KMS-11 (cell line): ENCODE measurements around the gene TEX28.

Experiments
- H2AFZ ChIP-seq: fragments of 200-600 bp; sonication (generic); 2 replicates; pipeline ENCODE4 v1.6.1; 2016; ENCODE audit warnings: antibody characterized with exemption, mixed run types, low read depth
- H3K27ac ChIP-seq: fragments of 200-600 bp; sonication (generic); 2 replicates; pipeline ENCODE4 v1.6.1; 2016; ENCODE audit warnings: mild to moderate bottlenecking, mixed run types
- H3K27me3 ChIP-seq: fragments of 200-600 bp; sonication (generic); 2 replicates; pipeline ENCODE4 v1.6.1; 2017; ENCODE audit warnings: mild to moderate bottlenecking, low read depth, mixed run types, moderate library complexity; ENCODE audit not compliant: insufficient read depth
- H3K36me3 ChIP-seq: fragments of 200-600 bp; sonication (generic); 2 replicates; pipeline ENCODE4 v1.6.1; 2017; ENCODE audit warnings: mild to moderate bottlenecking, mixed run types; ENCODE audit not compliant: insufficient read depth
- H3K4me1 ChIP-seq: fragments of 200-600 bp; sonication (generic); 2 replicates; pipeline ENCODE4 v1.6.1; 2016; ENCODE audit warnings: mild to moderate bottlenecking, low read depth, mixed run types; ENCODE audit not compliant: poor library complexity, severe bottlenecking
- H3K4me2 ChIP-seq: fragments of 200-600 bp; sonication (generic); 2 replicates; pipeline ENCODE4 v1.7.0; 2016; ENCODE audit warnings: mild to moderate bottlenecking, mixed run types
- H3K4me3 ChIP-seq: fragments of 200-600 bp; sonication (generic); IDR thresholded peaks from 2 replicates; pipeline ENCODE4 v1.6.1; 2017; ENCODE audit warnings: low read depth, low read length, mixed read lengths; ENCODE audit not compliant: insufficient read depth
- H3K79me2 ChIP-seq: fragments of 200-600 bp; sonication (generic); 2 replicates; pipeline ENCODE4 v1.6.1; 2016; ENCODE audit warnings: low read depth, mixed run types; ENCODE audit not compliant: insufficient read depth
- H3K9ac ChIP-seq: fragments of 200-600 bp; sonication (generic); 2 replicates; pipeline ENCODE4 v1.6.1; 2016; ENCODE audit warnings: mild to moderate bottlenecking, mixed run types
- H4K20me1 ChIP-seq: fragments of 200-600 bp; sonication (generic); 2 replicates; pipeline ENCODE4 v1.6.1; 2016; ENCODE audit warnings: mild to moderate bottlenecking, mixed run types; ENCODE audit not compliant: insufficient read depth
- TF ChIP-seq, protein P1 (sequence below): fragments of 200-600 bp; sonication (generic); conservative IDR thresholded peaks from 2 replicates; pipeline ENCODE4 v1.6.1; 2017; ENCODE audit warnings: low read depth, mild to moderate bottlenecking, antibody characterized with exemption, low read length, moderate library complexity, mixed read lengths

TEX28 gene

DNA sequence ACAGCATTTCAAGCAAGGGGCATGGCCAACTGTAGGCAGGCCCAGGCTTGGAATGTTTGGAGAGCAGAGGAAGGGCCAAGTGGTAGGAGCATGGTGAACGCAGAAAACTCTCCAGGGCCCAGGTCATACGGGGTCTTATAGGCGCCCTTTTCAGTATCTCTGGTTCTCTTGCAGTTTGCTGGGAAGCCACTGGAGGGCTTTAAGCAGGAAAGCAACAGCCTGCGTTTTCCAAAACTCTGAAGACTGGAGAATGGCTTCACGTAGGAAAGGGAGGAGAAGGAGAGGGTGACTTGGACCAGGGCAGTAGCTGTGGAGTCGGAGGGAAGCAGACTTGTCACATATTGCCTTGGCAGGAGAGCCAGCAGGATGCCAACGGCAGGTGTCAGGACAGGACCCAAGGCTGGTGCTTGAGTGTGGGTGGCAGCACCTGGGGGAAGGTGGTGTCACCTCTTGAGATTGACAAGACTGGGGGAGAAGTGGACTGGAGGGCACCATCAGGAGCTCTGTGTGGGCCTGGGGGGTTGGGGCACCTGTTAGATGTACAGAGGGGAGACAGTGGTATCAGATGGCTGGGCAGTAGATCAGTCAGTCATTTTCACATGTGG is 22.6 kb upstream of the TEX28 start:
- Histone ChIP-seq H3K9ac (no peak overlapping the region), H2AFZ (no peak overlapping the region), H4K20me1 (no peaks in the 10 kb centered on the region), H3K27me3 (no peaks in the 10 kb centered on the region), H3K4me1 (peaks cover 10% of the 10 kb centered on the region), H3K36me3 (no peaks in the 10 kb centered on the region), H3K27ac (no peak overlapping the region), H3K4me2 (no peak overlapping the region), H3K79me2 (no peaks in the 10 kb centered on the region), H3K4me3 (no peak overlapping the region)
- TF ChIP-seq, protein P1, sequence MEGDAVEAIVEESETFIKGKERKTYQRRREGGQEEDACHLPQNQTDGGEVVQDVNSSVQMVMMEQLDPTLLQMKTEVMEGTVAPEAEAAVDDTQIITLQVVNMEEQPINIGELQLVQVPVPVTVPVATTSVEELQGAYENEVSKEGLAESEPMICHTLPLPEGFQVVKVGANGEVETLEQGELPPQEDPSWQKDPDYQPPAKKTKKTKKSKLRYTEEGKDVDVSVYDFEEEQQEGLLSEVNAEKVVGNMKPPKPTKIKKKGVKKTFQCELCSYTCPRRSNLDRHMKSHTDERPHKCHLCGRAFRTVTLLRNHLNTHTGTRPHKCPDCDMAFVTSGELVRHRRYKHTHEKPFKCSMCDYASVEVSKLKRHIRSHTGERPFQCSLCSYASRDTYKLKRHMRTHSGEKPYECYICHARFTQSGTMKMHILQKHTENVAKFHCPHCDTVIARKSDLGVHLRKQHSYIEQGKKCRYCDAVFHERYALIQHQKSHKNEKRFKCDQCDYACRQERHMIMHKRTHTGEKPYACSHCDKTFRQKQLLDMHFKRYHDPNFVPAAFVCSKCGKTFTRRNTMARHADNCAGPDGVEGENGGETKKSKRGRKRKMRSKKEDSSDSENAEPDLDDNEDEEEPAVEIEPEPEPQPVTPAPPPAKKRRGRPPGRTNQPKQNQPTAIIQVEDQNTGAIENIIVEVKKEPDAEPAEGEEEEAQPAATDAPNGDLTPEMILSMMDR = peak; percentile 38; the same call in 1 of the 2 replicates

GRCh38 chrX:154315416-154315815 is 20.5 kb upstream of the TEX28 start:
- Histone ChIP-seq H3K4me2 (no peak overlapping the region), H3K27me3 (no peaks in the 10 kb centered on the region), H4K20me1 (no peaks in the 10 kb centered on the region), H2AFZ (no peak overlapping the region), H3K36me3 (no peaks in the 10 kb centered on the region), H3K4me3 (no peak overlapping the region), H3K9ac (no peak overlapping the region), H3K79me2 (no peaks in the 10 kb centered on the region), H3K4me1 (no peaks in the 10 kb centered on the region), H3K27ac (no peak overlapping the region)
- TF ChIP-seq, protein P1 = no peak

DNA sequence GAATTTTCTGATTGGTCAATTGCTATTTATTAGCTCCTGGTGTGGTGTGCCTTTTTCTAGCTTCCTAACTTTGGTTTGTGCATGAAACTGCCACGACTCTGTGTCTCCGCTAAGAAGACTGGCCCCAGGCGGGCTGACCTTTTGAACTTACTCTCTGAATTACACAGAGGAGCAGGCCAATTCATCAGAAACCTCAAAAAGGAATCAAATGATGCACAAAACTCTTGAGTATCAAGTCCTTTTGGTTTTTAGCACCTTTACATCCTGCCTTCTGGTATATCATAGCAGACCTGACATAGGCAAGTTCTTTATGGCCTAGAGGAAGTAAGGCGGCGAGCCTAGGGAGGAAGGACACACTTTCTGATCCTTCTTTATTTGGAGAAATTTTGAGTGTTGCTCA is 18.2 kb upstream of the TEX28 start:
- no peak overlapping the region for H3K4me3 ChIP-seq
- no peaks in the 10 kb centered on the region for H4K20me1 ChIP-seq
- H2AFZ ChIP-seq = no peak overlapping the region
- H3K79me2 ChIP-seq = no peaks in the 10 kb centered on the region
- no peaks in the 10 kb centered on the region for H3K36me3 ChIP-seq
- no peak overlapping the region for H3K27ac ChIP-seq
- H3K9ac ChIP-seq = no peak overlapping the region
- H3K4me1 ChIP-seq = no peaks in the 10 kb centered on the region
- TF ChIP-seq, protein P1 = no peak
- no peaks in the 10 kb centered on the region for H3K27me3 ChIP-seq
- H3K4me2 ChIP-seq = no peak overlapping the region

DNA sequence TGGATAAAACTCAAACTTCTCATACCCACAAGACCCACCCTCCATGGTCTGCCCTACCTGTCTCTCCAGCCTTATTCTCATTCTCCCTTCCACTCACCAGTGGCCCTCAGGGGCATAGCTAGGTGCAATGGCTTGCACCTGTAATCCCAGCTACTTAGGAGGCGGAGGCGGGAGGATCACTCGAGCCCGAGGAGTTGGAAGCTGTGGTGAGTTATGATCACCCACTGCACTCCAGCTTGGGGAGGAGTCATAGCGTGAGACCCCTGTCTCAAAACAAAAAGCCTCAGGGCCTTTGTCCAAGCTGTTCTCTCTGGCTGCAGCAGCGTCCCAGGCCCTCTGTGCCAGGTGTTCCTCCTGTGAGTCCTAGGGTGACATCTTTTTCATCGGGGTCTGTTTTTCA is 17.2 kb upstream of the TEX28 start:
- no peak overlapping the region for H3K4me2 ChIP-seq
- H3K9ac ChIP-seq = no peak overlapping the region
- H3K4me1 ChIP-seq = no peaks in the 10 kb centered on the region
- H3K79me2 ChIP-seq = no peaks in the 10 kb centered on the region
- H2AFZ ChIP-seq = no peak overlapping the region
- H3K27ac ChIP-seq = no peak overlapping the region
- no peaks in the 10 kb centered on the region for H3K27me3 ChIP-seq
- TF ChIP-seq, protein P1 = no peak
- no peak overlapping the region for H3K4me3 ChIP-seq
- no peaks in the 10 kb centered on the region for H3K36me3 ChIP-seq
- H4K20me1 ChIP-seq = no peaks in the 10 kb centered on the region
